HCT116 (cell line): Measurements from ENCODE around the gene DPYD. TPM values are rescaled to one million over a fixed set of nuclear protein-coding genes. Genes with fewer than 3 reads are reported as not detected.

Experiments used
- ATAC-seq: fragments of 200-7000 bp; cut with Tn5 transposase; 2 replicates; pipeline ENCODE4 v1.9.1; 2020; ENCODE audit warnings: mild to moderate bottlenecking, moderate library complexity
- BruUV-seq: library from RNA; stranded (reverse); fragments of 400-500 nt; replicated peaks from 2 replicates; lab custom pipeline; 2021; lab: Mats Ljungman, UMichigan
- CTCF ChIA-PET: fragments of 300-600 bp; sonication (Branson Sonifier 250); formaldehyde crosslinking; loops from one replicate; lab custom pipeline; 2021; ENCODE audit warnings: antibody characterized with exemption; lab: Charles Lee
- POLR2A ChIA-PET: fragments of 300-600, 350-600 bp; sonication (Branson Sonifier 250); formaldehyde crosslinking; loops from one replicate; lab custom pipeline; 2021; ENCODE audit warnings: antibody characterized with exemption; lab: Charles Lee
- RAD21 ChIA-PET, 2 experiments: fragments of 300-600 bp; sonication (Branson Sonifier 250); formaldehyde crosslinking; loops; one replicate each; lab custom pipeline; 2023; ENCODE audit warnings: low total read pairs in 2 of 2; ENCODE audit not compliant: uncharacterized antibody in 2 of 2, unreplicated experiment in 2 of 2, low non-redundant PET in 1 of 2; lab: Charles Lee
- DNase-seq: peaks from one replicate; pipeline ENCODE4 v3.0.0-alpha.2; 2010; ENCODE audit warnings: low read depth, low spot score
- H2AFZ ChIP-seq: fragments of 200-600 bp; shearing (Covaris generic), sonication (generic); 2 replicates; pipeline ENCODE4 v1.6.1; 2017; ENCODE audit warnings: low read depth, mixed run types, mixed read lengths, antibody characterized with exemption, low read length; ENCODE audit not compliant: poor library complexity, severe bottlenecking
- H3K27ac ChIP-seq: 2 replicates; pipeline ENCODE4 v1.5.1; 2012; ENCODE audit warnings: low read depth, low read length
- H3K27me3 ChIP-seq: fragments of 200-600 bp; sonication (generic); 2 replicates; pipeline ENCODE4 v1.6.1; 2016; ENCODE audit warnings: mixed run types, low read length, mixed read lengths; ENCODE audit not compliant: insufficient read depth
- H3K36me3 ChIP-seq, 2 experiments: fragments of 200-500 bp in 1 of 2; fragments of 200-600 bp in 1 of 2; sonication (Bioruptor generic) in 1 of 2; sonication (generic) in 1 of 2; 2 replicates each; pipeline versions ENCODE4 v1.5.1 to v1.6.1; 2014 to 2016; ENCODE audit warnings: low read length in 2 of 2, inconsistent platforms in 1 of 2, mixed read lengths in 1 of 2, mixed run types in 1 of 2; ENCODE audit not compliant: insufficient read depth in 2 of 2, control insufficient read depth in 1 of 2
- H3K4me1 ChIP-seq, 2 experiments: fragments of 200-600 bp in 1 of 2; sonication (generic) in 1 of 2; 2 replicates each; pipeline versions ENCODE4 v1.5.1 to v1.6.1; 2012 to 2017; ENCODE audit warnings: low read length in 2 of 2, inconsistent platforms in 1 of 2, mild to moderate bottlenecking in 1 of 2, mixed read lengths in 1 of 2, mixed run types in 1 of 2, moderate library complexity in 1 of 2; ENCODE audit not compliant: insufficient read depth in 2 of 2, control insufficient read depth in 1 of 2
- H3K4me2 ChIP-seq: fragments of 200-600 bp; sonication (generic); 2 replicates; pipeline ENCODE4 v1.6.1; 2017; ENCODE audit warnings: mixed run types, low read length, mixed read lengths
- H3K4me3 ChIP-seq, 2 experiments: fragments of 200-600 bp in 1 of 2; sonication (generic) in 1 of 2; replicated peaks in 1 of 2; 2 replicates each; pipeline ENCODE4 v1.5.1; 2011 to 2016; ENCODE audit warnings: low read length in 2 of 2, control low read depth in 1 of 2, low read depth in 1 of 2, mild to moderate bottlenecking in 1 of 2, mixed read lengths in 1 of 2, mixed run types in 1 of 2
- H3K79me2 ChIP-seq: fragments of 200-600 bp; sonication (generic); 2 replicates; pipeline ENCODE4 v1.6.1; 2017; ENCODE audit warnings: mild to moderate bottlenecking, mixed run types, low read length, moderate library complexity, mixed read lengths; ENCODE audit not compliant: insufficient read depth
- H3K9ac ChIP-seq: fragments of 200-600 bp; sonication (generic); 2 replicates; pipeline ENCODE4 v1.6.1; 2016; ENCODE audit warnings: low read length, mixed read lengths
- H3K9me2 ChIP-seq: fragments of 200-600 bp; sonication (generic), shearing (Covaris generic); 2 replicates; pipeline ENCODE4 v1.6.1; 2017; ENCODE audit warnings: mixed run types, mild to moderate bottlenecking, moderate library complexity; ENCODE audit not compliant: insufficient read depth
- H3K9me3 ChIP-seq, 2 experiments: fragments of 200-500 bp in 1 of 2; fragments of 200-600 bp in 1 of 2; sonication (Bioruptor generic) in 1 of 2; sonication (generic) in 1 of 2; 2 replicates each; pipeline ENCODE4 v1.6.1; 2014 to 2017; ENCODE audit warnings: low read length in 2 of 2, mixed read lengths in 2 of 2, inconsistent platforms in 1 of 2, low read depth in 1 of 2, mild to moderate bottlenecking in 1 of 2, mixed run types in 1 of 2, moderate library complexity in 1 of 2; ENCODE audit not compliant: control insufficient read depth in 1 of 2, insufficient read depth in 1 of 2
- H4K20me1 ChIP-seq: fragments of 200-600 bp; sonication (generic), shearing (Covaris generic); 2 replicates; pipeline ENCODE4 v1.6.1; 2017; ENCODE audit warnings: mixed run types, mild to moderate bottlenecking, moderate library complexity; ENCODE audit not compliant: insufficient read depth
- CBX3 ChIP-seq: IDR thresholded peaks from 2 replicates; pipeline ENCODE4 v1.6.1; 2012; ENCODE audit warnings: low read depth
- CEBPB ChIP-seq: IDR thresholded peaks from 2 replicates; pipeline ENCODE4 v1.6.1; 2012; ENCODE audit warnings: low read depth
- EGR1 ChIP-seq: IDR thresholded peaks from 2 replicates; pipeline ENCODE4 v1.6.1; 2012; ENCODE audit warnings: low read depth
- EZH2 ChIP-seq: fragments of 200-600 bp; sonication (generic); IDR thresholded peaks from 2 replicates; pipeline ENCODE4 v1.6.1; 2017; ENCODE audit warnings: antibody characterized with exemption, mixed run types
- EZH2phosphoT487 ChIP-seq: fragments of 200-600 bp; IDR thresholded peaks from 2 replicates; pipeline ENCODE4 v1.6.1; 2018; ENCODE audit warnings: antibody characterized with exemption, borderline replicate concordance
- FOSL1 ChIP-seq: IDR thresholded peaks from 2 replicates; pipeline ENCODE4 v1.6.1; 2012; ENCODE audit warnings: low read depth
- JUND ChIP-seq: IDR thresholded peaks from 2 replicates; pipeline ENCODE4 v1.6.1; 2012
- MAX ChIP-seq: IDR thresholded peaks from 2 replicates; pipeline ENCODE4 v1.6.1; 2012
- POLR2A ChIP-seq: IDR thresholded peaks from 2 replicates; pipeline ENCODE4 v1.7.0; 2011; ENCODE audit warnings: borderline replicate concordance; ENCODE audit not compliant: insufficient read depth, insufficient read length; ENCODE audit errors: extremely low read depth
- POLR2AphosphoS5 ChIP-seq: IDR thresholded peaks from 2 replicates; pipeline ENCODE4 v1.6.1; 2011; ENCODE audit warnings: mild to moderate bottlenecking, low read depth, low read length, moderate library complexity
- SIN3A ChIP-seq: IDR thresholded peaks from 2 replicates; pipeline ENCODE4 v1.6.1; 2012; ENCODE audit warnings: low read depth
- SRF ChIP-seq: IDR thresholded peaks from 2 replicates; pipeline ENCODE4 v1.6.1; 2012; ENCODE audit warnings: low read depth
- TCF7L2 ChIP-seq: IDR thresholded peaks from 2 replicates; pipeline ENCODE4 v1.7.0; 2011; ENCODE audit warnings: borderline replicate concordance, inconsistent platforms; ENCODE audit not compliant: insufficient read depth, insufficient read length; ENCODE audit errors: extremely low read depth
- YY1 ChIP-seq: IDR thresholded peaks from 2 replicates; pipeline ENCODE4 v1.6.1; 2011; ENCODE audit warnings: low read length, low read depth, moderate library complexity, mild to moderate bottlenecking; ENCODE audit not compliant: insufficient replicate concordance; ENCODE audit errors: extremely low read depth
- intact Hi-C: fragments of 100-400 bp; cut with micrococcal nuclease; formaldehyde crosslinking; loops from 2 replicates; pipeline ENCODE4 v1.10.0; 2022
- total RNA-seq: library from RNA; stranded (reverse); gene quantifications from one replicate; pipeline ENCODE4 v1.2.1, GENCODE V29; 2021; ENCODE audit not compliant: unreplicated experiment

The DPYD gene
- total RNA-seq, 1 experiment from 2014 or later = 1.7 TPM

GRCh38 chr1:97159342-97159741 lies 761.5 kb downstream of the DPYD start:
- Histone ChIP-seq H3K9ac (no peak overlapping the region), H3K9me2 (no peaks in the 10 kb centered on the region), H3K27ac (no peak overlapping the region), H2AFZ (no peak overlapping the region), H3K4me2 (no peak overlapping the region), H3K9me3 (no peaks in the 10 kb centered on the region), H3K36me3 (no peaks in the 10 kb centered on the region), H4K20me1 (no peaks in the 10 kb centered on the region), H3K27me3 (no peaks in the 10 kb centered on the region), H3K4me1 (no peaks in the 10 kb centered on the region)
- no TSS peak for BruUV-seq
- RAD21 ChIA-PET = no interaction called here
- intact Hi-C loops = no loop called here
- POLR2A ChIA-PET = no interaction called here
- TF ChIP-seq MAX (no peak), JUND (no peak), POLR2A (no peak)
- TF ChIP-seq, all 23 proteins: peak for 0
- CTCF ChIA-PET = no interaction called here
- Histone ChIP-seq H3K4me3 (no peak overlapping the region), H3K79me2 (no peaks in the 10 kb centered on the region)
- DNase-seq (no peak), ATAC-seq (no peak)

- no peaks in the 10 kb centered on the region for H4K20me1 ChIP-seq
- H3K4me2 ChIP-seq = no peak overlapping the region
- H3K27ac ChIP-seq = no peak overlapping the region
- no peak for ATAC-seq
- no TSS peak for BruUV-seq
- H3K9me3 ChIP-seq = no peaks in the 10 kb centered on the region
- DNase-seq = no peak
- no peaks in the 10 kb centered on the region for H3K27me3 ChIP-seq
- ChIA-PET CTCF (no interaction called here), RAD21 (no interaction called here), POLR2A (no interaction called here)
- intact Hi-C loops = no loop called here
- no peak overlapping the region for H3K4me3 ChIP-seq
- H2AFZ ChIP-seq = no peak overlapping the region
- no peak for TF ChIP-seq JUND
- H3K36me3 ChIP-seq = no peaks in the 10 kb centered on the region
- H3K9me2 ChIP-seq = no peaks in the 10 kb centered on the region
- no peaks in the 10 kb centered on the region for H3K4me1 ChIP-seq
- H3K79me2 ChIP-seq = no peaks in the 10 kb centered on the region
- no peak overlapping the region for H3K9ac ChIP-seq
Observed at GRCh38 chr1:97158691-97159096, 762.1 kb downstream of the DPYD start.

DNA sequence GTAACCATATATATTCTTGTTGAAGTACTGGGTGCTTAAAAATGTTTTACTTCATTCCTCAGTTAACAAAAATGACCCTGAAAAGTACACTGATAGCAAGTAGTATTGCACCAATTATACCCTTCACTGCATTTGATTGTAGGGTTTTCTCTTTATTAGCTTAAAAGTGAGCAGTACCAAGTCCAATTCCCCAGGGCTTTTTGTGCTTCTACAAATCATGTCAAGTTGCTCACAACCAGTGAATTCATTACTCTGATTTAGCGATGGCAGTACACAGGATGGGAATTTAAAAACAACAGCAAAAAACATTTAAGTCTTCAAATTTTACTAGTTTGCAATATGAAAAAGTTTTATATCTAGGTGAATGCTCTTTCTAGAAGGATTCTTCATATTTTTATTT lies 762.8 kb downstream of the DPYD start:
- Histone ChIP-seq H3K27me3 (no peaks in the 10 kb centered on the region), H3K4me2 (no peak overlapping the region), H3K27ac (no peak overlapping the region), H3K9me2 (no peaks in the 10 kb centered on the region), H3K4me3 (no peak overlapping the region), H3K4me1 (no peaks in the 10 kb centered on the region), H3K36me3 (no peaks in the 10 kb centered on the region), H3K79me2 (no peaks in the 10 kb centered on the region), H3K9ac (no peak overlapping the region), H4K20me1 (no peaks in the 10 kb centered on the region), H3K9me3 (no peaks in the 10 kb centered on the region), H2AFZ (no peak overlapping the region)
- ATAC-seq = no peak
- ChIA-PET POLR2A (no interaction called here), RAD21 (no interaction called here), CTCF (no interaction called here)
- DNase-seq = no peak
- no TSS peak for BruUV-seq
- intact Hi-C loops = no loop called here
- TF ChIP-seq FOSL1 = no peak
- TF ChIP-seq EZH2 = no peak
- TF ChIP-seq CBX3 = no peak
- no peak for TF ChIP-seq JUND
- TF ChIP-seq CEBPB = no peak
- TF ChIP-seq POLR2AphosphoS5 = no peak
- TF ChIP-seq EZH2phosphoT487 = no peak
- no peak for TF ChIP-seq SRF
- no peak for TF ChIP-seq MAX
- TF ChIP-seq YY1 = no peak
- TF ChIP-seq TCF7L2 = no peak
- no peak for TF ChIP-seq EGR1
- TF ChIP-seq SIN3A = no peak
